GM19043 (cell line): ENCODE results near the gene SZRD1.
A peak's percentile ranks its signal among the peaks of the same experiment; 100 is the strongest.

Experiments used
- ATAC-seq: cut with Tn5 transposase; IDR thresholded peaks from one replicate; pipeline ENCODE4 v1.9.1; 2021; ENCODE audit warnings: low read depth; ENCODE audit not compliant: unreplicated experiment

SZRD1 gene

DNA sequence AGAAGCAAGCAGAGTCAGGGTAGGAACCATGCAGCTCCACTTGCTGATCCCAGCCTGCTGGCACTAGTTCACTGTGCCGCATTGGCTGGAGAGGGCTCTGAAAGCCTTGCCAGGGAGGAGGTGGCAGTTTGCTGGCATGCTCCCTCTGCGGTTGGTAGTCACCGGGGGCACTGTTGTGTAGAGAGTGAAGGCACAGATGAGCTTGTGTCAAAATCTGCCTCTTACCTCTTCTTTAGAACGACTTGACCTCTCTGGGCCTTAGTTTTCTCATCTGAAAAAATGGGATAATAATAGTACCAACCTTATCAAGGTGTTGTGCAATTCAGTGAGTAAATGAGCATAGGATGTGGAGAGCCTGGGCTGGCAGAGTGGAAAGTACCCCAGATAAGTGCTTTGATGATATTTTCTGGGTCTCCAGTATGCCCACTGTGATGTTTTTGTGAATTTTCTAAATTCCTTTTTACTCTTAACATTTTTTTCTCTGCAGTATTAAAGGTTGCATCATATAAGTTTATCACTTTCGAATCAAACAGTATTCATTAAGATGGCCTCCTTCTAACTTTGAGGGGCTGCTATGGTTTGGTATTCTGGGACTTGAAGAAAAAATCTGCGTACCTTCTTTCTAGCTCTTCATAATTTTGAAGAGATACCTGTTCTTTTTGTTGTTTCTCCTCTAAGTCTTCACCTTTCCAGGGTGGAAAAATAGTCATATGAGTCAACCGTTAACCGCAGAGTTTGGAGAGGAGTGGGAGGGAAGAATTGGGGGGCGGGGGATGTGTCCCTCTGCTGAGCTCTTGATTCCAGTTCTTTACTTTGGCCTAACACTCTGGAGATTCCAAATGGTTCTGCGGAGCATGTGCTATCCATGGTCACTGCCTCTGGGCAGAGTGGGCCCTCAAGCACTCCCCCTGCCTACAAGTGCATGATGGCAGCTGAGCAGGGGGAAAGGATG is 26.8 kb downstream of the SZRD1 start:
- ATAC-seq: no peak

DNA sequence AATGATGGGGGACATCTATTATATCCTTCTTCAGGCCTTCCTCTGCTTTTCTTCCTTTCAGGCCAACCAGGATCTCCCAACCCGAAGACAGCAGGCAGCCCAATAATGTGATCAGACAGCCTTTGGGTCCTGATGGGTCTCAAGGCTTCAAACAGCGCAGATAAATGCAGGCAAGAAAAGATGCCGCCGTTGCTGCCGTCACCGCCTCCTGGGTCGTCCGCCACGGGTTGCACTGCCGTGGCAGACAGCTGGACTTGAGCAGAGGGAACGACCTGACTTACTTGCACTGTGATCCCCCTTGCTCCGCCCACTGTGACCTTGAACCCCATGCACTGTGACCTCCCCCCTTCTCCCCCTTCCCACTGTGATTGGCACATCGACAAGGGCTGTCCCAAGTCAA is 27.9 kb downstream of the SZRD1 start:
- no peak for ATAC-seq

DNA sequence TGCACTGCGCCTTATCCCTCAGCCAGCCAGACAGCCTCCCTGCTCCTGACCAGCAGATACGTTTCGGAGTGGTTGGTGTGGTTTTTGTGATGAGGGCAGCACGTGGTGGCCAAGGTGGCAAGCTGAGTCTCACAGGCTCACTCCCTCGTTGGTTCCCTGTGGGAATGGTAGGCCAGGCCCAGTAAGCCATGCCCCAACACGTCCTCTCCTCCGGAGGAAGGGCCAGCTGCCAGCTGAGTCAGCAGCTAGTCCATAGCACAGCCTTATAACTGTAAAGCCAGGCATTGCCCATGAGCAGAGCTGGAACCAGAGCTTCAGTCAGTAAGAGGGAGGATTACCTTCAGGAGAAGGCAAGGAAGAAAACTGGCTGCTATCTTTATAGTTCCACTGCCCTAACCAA is 29.5 kb downstream of the SZRD1 start:
- ATAC-seq: no peak

DNA sequence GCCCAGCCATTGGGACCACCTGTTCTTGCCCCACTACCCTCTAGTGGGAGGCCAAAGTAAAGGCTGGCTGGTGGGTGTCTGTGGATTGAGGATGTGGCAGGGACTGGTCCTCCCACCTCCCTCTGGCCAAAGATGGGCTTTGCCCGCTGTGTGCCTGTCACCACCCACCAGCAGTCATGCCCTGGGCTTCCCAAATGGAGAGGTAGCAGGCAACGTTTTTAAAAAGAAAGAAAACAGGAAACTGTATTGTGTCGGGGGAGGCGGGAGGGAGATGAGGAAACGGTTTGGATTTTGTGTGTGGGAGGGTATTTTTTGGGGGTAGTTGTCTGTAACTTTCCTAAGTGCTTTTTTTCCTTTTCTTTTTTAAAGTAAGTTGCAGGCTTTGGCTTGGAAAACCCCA is 30.1 kb downstream of the SZRD1 start:
- ATAC-seq: no peak

DNA sequence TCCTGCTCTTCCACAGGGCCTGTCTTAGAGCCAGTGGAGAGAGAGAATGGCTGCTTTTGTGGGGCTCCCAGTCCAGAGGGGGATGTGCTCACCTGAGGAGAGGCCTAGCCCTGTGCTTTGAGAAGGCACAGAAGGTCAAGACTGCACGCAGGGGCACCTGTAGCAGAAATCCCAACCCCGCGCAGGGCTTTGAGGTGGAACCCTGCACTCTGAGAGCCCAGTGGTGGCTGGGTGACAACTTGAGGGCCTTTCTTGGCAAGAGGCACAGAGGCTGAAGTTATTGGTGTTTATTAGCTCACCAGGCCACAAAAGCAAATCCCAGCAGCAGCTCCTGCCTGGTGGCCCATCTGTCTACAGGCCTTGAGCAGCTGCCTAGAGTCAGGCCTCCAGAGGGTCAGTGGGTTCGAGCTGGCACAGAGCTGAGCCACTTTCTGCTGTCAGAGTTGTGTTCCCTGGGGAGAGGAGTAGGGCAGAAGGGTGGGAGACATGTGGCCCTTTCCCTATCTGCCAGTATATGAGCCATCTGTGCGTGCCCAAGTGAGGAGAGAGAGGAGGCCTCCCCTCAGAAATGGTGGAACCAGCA is 31.4 kb downstream of the SZRD1 start:
- no peak for ATAC-seq

DNA sequence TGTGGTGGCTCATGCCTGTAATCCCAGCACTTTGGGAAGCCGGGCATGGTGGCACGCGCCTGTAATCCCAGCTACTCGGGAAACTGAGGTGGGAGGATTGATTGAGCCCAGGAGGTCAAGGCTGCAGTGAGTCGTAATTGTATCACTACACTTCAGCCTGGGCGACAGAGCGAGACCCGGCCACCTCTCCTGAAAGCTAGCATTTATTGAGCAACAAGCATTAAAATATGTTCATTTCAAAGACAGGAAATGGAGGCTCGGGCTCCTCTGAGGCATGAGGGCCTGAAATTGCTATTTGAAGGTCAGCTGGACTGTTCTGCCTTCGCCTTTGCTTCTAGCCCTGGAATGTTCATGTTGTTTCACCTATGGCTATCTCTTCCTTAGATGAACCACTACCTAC is 35.7 kb downstream of the SZRD1 start:
- ATAC-seq: no peak

DNA sequence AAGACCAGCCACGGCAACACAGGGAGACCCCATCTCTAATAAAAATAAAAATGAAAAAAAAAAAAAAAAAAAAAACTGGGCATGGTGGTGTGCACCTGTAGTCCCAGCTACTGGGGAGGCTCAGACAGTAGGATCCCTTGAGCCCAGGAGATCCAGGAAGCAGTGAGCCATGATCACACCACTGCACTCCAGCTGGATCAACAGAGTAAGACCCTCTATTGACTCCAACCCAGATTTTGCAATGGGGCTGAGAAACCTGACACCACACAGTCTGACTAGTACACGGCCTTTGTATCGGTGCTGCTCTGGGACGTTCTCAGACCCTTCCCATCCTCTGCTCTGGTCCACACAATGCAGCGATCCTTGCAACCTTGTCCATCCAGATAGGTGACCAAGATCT is 38.4 kb downstream of the SZRD1 start:
- no peak for ATAC-seq

DNA sequence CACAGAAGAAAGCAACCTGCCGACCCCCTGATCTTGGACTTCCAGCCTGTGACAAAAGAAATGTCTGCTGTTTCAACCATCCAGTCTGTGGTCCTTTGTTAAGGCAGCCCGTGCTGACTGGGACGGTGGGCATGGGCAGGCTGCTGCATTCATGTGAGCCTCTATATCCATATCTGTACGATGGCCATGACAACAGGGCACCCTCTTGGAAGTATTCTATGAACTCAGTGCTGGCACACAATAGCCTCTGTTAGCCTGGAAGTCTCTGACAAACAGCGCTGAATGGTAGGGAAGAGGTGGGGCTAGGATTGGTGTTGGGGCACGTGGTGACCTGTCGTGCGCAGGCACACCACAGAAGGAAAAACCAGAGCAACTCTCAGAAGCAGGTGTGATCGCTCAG is 39.8 kb downstream of the SZRD1 start:
- ATAC-seq: no peak

DNA sequence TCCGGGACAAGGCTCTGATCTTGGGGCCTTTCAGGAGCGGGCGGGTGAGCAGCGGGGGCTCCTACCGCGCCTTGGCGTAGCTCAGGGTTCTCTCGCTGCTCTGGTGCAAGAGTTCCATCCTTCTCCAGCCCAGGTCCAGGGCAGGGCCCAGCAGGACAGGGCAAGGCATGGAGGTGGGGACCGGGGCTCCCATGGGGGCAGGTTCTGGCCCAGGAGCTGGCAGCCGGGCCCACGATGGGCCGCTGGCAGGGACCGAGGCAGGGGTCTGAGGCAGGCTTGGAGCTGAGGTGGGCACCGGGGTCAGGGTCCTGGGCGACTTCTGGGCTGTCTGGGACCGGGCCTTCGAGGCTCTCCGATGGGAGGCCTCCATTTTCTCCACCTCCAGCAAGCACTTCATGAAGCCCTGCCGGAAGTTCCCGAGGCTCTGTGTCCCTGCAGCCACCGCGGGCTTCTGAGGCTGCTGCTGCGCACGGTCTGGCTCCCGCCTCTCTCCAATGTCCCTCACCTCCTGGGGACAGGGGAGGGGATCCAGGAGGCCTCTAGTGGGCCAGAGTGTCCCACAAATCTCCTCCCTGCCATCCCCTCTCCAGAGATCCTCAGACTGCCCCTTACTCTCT is 42.6 kb downstream of the SZRD1 start:
- no peak for ATAC-seq

DNA sequence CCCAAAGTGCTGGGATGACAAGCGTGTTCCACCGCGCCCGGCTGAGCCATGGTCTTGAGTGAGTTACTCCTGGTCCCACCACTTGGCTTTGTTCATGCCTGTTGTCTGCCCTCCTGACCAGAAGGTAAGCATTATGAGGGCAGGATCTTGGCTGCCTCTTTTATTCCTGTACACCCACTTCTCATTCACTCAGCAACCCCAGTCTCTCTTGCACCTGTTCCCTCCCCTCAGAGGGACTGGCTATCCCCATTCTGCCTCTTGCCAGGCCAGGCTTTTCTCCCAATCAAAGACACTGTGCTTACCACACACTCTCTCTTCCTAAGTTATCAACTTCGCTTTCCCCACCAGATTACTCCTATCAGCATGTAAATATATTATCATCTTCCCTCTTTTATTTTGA is 43.8 kb downstream of the SZRD1 start:
- ATAC-seq: no peak

DNA sequence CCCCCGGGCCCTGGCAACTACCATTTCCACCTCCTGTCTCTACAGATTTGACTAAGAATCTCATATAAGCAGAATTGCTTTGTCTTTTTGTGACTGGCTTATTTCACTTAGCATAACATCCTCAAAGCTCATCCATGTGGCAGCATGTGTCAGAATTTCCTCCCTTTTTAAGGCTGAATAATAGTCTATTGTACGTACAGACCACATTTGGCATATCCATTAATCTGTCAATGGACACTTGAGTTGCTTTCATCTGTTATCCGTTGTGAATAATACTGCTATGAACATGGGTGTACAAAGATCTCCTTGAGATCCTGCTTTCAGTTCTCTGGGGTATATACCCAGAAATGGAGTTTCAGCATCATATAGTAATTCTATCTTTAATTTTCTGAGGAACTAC is 46.1 kb downstream of the SZRD1 start:
- ATAC-seq: no peak

DNA sequence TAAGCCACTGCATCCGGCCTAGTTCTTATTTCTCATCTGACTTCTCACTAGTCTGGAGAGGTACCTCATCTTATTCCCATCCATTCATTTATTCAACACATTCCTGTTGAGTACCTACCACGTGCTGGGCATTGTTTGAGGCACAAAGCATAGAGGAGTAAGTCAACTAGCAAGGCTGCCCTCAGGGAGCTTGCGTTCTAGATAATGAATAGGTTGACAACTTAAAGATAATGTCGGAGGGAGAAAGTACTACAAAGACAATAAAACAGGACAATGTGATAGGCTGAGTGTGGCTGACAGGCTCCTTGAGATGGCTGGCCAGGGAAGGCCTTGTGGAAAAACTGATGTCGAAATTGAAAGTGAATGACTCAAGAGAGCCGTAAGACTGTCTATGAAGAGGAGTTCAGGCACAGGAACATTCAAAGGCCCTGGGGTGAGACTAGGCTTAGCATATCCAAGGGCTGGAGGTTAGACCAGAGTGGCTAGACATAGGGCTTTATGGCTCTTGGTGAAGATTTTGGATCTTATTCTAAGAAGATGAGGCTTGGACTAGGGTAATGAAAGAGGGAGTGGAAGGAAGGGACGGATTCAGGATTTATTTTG is 51.9 kb downstream of the SZRD1 start:
- no peak for ATAC-seq

DNA sequence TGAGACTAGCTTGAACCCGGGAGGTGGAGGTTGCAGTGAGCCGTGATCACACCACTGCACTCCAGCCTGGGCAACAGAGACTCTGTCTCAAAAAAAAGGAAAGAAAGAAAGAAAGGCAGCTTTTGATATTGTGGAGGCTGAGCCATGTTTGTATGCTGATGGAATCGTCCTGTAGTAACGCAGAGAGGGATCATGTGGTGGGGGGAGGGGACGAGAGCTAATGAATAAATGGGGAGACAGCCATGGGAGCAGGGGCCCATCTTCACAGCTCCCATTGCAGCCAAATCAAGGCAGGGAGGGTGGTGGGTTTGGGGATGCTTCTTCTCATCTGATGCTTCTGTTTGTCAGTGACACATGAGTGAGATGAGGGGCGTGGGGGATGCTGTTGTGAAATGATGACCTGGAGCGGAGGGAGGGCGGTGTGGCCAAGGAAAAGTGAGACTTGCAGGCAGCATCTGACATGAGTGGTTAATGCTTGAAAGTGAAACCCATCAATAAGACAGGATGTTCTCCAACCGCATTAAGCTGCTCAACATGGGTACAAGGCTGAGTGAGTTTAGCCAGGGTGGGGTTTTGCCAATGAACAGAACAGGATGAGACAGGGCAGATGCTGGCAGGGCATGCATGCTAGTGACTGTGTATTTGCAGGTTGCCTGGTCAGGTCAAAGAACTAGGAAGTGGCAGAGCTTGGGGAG is 53.5 kb downstream of the SZRD1 start:
- ATAC-seq: peak; percentile 96

DNA sequence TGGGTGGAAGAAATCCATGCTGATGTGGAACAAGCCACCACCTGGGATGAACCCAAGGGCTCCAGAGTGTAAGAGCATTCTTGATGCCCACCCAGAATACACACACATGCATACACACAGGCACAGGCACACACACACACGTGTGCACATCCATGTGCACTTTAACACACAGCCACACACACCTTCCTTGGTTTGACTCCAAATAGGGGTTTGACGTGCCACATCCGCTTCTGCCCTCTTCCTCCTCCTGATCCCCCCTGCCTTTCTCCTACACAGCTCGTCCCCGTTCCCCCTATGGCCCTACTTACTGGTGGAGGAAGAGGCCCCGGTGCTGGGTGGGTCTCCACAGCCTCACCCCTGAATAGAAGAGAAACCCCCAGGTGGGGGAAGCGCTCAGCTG is 54.2 kb downstream of the SZRD1 start:
- no peak for ATAC-seq

DNA sequence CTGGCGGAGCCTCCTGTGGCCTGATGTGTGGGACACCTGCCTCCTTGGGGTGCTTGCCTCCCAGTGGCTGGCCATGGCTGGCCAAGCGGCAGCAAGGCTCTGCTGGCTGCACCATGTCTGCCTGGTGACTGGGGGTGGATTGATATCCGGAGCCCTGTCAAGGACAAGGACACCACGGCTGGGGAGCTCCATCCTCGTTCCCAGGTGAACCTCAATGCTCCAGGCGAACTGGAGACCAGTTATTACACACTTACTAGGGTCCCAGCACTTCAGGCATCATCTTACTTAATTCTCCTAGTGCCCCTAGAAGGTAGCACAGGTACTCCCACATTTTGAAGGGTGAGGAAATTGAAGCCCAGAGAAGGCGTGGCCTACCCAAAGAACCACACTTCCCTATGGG is 55.0 kb downstream of the SZRD1 start:
- ATAC-seq: no peak

DNA sequence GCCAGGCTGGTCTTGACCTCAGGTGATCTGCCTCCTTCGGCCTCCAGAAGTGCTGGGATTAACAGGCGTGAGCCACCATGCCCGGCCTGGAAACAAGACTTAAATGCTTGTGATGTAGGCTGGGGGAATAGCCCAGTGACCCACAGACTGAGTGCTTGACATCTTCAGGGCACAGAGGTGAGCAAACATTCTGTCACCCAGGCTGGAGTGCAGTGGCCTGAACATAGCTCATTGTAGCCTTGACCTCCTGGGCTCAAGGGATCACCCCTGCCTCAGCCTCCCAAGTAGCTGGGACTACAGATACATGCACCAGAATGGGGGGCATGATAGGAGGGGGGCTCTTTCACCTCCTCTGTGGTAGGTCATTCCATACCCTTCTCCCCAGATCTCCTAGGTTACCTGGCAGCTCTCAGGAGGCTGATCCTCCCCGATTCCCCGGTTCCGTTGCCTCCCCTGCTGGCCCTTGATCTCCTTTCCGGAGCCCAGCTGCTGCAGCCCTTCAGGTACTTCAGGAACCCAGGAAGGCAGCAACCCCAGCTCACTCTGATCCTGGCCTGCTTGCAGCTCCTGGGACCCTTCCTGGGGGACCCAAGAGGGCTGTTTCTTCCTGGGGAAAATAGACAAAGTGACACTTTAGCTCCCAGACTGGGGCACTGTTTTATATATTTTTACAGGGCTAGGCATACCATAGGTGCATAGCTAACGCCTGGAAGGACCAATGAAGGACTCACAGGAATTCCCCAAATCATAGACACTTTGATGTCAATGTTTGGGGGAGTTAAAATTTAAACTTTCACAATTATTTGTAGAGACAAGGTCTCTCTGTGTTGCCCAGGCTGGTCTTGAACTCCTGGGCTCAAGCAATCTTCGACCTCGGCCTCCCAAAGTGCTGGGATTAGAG is 58.3 kb downstream of the SZRD1 start:
- no peak for ATAC-seq

DNA sequence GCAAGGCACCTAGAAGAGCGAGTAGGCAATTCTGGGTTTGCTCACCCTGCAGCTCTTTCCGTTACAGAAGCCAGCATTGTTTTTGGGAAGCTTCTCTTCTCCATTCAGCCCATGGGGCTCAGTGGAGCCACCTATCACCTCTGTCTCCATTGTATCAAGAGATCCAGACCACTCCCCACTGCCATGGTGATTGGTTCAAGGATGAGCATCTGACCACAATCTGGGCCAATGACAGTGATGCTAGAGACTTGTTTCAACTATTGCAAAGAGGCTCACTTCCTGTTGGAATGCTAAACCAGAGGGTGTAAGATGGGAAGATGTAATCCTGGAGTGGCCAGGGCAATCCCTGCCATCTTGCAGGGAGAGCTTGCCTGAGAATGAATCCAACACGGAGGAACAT is 63.6 kb downstream of the SZRD1 start:
- no peak for ATAC-seq

DNA sequence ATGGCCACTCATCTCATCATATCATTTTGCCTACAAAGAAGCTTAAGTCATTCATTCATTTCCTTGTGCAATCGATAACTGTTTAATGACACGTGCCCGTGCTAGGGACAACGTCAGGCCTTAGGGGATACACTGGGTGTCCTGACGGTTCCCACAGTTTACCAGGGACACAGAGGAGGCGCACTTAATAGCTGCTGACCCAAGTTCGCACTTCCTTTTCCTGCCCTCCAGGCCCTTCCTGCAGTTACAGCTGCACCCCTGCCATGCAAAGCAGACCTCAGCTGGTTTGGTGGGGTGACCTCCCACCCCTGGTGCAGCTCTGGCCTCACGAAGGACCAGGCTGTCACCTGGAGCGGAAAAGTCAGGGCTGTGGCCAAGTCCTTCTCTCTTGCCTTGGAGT is 66.0 kb downstream of the SZRD1 start:
- ATAC-seq: no peak

DNA sequence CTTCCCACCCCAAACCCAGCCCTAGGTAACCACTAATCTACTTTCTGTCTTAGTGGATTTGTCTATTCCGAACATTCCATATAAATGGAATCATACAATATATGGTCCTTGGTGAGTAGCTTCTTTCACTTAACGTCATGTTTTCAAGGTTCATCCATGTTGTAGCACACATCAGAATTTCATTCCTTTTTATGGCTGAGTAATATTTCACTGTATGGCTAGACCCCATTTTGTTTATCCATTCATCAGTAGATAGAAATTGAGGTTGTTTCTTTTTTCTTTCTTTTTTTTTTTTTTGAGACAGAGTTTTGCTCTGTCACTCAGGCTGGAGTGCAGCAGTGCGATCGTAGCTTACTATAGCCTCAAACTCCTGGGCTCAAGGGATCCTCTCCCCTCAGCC is 67.0 kb downstream of the SZRD1 start:
- ATAC-seq: no peak

DNA sequence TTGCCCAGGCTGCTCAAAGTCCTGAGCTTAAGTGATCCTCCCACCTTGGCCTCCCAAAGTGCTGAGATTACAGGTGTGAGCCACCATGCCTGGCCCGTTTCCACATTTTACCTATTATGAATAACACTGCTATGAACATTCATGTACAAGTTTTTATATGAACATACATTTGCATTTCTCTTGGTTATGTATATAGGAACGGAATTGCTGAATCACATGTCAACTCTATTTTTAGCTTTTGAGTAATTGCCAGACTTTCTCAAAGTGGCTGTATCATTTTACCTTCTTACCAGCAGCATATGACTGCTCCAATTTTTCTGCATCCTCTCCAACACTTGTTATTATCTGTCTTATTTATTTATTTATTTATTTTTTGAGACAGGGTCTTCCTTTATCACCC is 67.5 kb downstream of the SZRD1 start:
- no peak for ATAC-seq
